Measurements from ENCODE around the gene ITSN1. TPM values are rescaled to one million over a fixed set of nuclear protein-coding genes. Genes with fewer than 3 reads are reported as not detected.
A peak's percentile ranks its signal among the peaks of the same experiment; 100 is the strongest.

ITSN1 gene
- total and polyA plus RNA-seq, 4 donors: 58.8 to 73.7 (median 63.4) TPM

GRCh38 chr21:33931799-33932390 lies 289.6 kb downstream of the ITSN1 start:
- H3K9me3 ChIP-seq (ENCODE audit: control insufficient read depth, insufficient read depth, low read length): no peaks in the 10 kb centered on the region
- DNase-seq (ENCODE audit: low read depth in 4 of 6, low spot score in 6 of 6): no peak
- no peak overlapping the region for H3K27ac ChIP-seq (ENCODE audit: low read depth, low read length)
- no peaks in the 10 kb centered on the region for H3K27me3 ChIP-seq (ENCODE audit: control insufficient read depth, insufficient read depth, low read length)
- peak overlapping the region; percentile 18 for H3K4me3 ChIP-seq (ENCODE audit: low read depth, low read length)
- peaks cover 4% of the 10 kb centered on the region for H3K4me1 ChIP-seq (ENCODE audit: control insufficient read depth, insufficient read depth, low read length)
- 72% methylated on average over 5 of the region's 10 CpGs for WGBS (ENCODE audit: insufficient coverage)
- no peaks in the 10 kb centered on the region for H3K36me3 ChIP-seq (ENCODE audit: control insufficient read depth, insufficient read depth, low read length)

- no peaks in the 10 kb centered on the region for H3K9me3 ChIP-seq (ENCODE audit: control insufficient read depth, insufficient read depth, low read length)
- no peak overlapping the region for H3K4me3 ChIP-seq (ENCODE audit: low read depth, low read length)
- no peak overlapping the region for H3K27ac ChIP-seq (ENCODE audit: low read depth, low read length)
Observed at GRCh38 chr21:33932731-33933130, 290.4 kb downstream of the ITSN1 start.

GRCh38 chr21:33936301-33937038 lies 294.2 kb downstream of the ITSN1 start:
- no peaks in the 10 kb centered on the region for H3K27me3 ChIP-seq (ENCODE audit: control insufficient read depth, insufficient read depth, low read length)
- 85% methylated on average over 3 of the region's 4 CpGs for WGBS (ENCODE audit: insufficient coverage)
- H3K4me3 ChIP-seq (ENCODE audit: low read depth, low read length): no peak overlapping the region
- H3K9me3 ChIP-seq (ENCODE audit: control insufficient read depth, insufficient read depth, low read length): no peaks in the 10 kb centered on the region
- DNase-seq (ENCODE audit: low read depth in 4 of 6, low spot score in 6 of 6): no peak
- no peak overlapping the region for H3K27ac ChIP-seq (ENCODE audit: low read depth, low read length)
- H3K4me1 ChIP-seq (ENCODE audit: control insufficient read depth, insufficient read depth, low read length): peaks cover 4% of the 10 kb centered on the region
- H3K36me3 ChIP-seq (ENCODE audit: control insufficient read depth, insufficient read depth, low read length): no peaks in the 10 kb centered on the region

More at GRCh38 chr21:33932731-33933130, 290.4 kb downstream of the ITSN1 start:
- no peak for DNase-seq (ENCODE audit: low read depth in 4 of 6, low spot score in 6 of 6)
- Histone ChIP-seq H3K27me3 (ENCODE audit: control insufficient read depth, insufficient read depth, low read length) (no peaks in the 10 kb centered on the region), H3K36me3 (ENCODE audit: control insufficient read depth, insufficient read depth, low read length) (no peaks in the 10 kb centered on the region), H3K4me1 (ENCODE audit: control insufficient read depth, insufficient read depth, low read length) (peaks cover 4% of the 10 kb centered on the region)
- 93% methylated on average over 3 of the region's 5 CpGs for WGBS (ENCODE audit: insufficient coverage)

- H3K4me3 ChIP-seq (ENCODE audit: low read depth, low read length): no peak overlapping the region
- H3K4me1 ChIP-seq (ENCODE audit: control insufficient read depth, insufficient read depth, low read length): peaks cover 1% of the 10 kb centered on the region
- H3K36me3 ChIP-seq (ENCODE audit: control insufficient read depth, insufficient read depth, low read length): no peaks in the 10 kb centered on the region
- 82% methylated on average over 4 of the region's 4 CpGs for WGBS (ENCODE audit: insufficient coverage)
- no peak overlapping the region for H3K27ac ChIP-seq (ENCODE audit: low read depth, low read length)
- H3K9me3 ChIP-seq (ENCODE audit: control insufficient read depth, insufficient read depth, low read length): no peaks in the 10 kb centered on the region
- H3K27me3 ChIP-seq (ENCODE audit: control insufficient read depth, insufficient read depth, low read length): no peaks in the 10 kb centered on the region
- no peak for DNase-seq (ENCODE audit: low read depth in 4 of 6, low spot score in 6 of 6)
Observed at GRCh38 chr21:33937146-33937545, 294.8 kb downstream of the ITSN1 start.

GRCh38 chr21:33937931-33938339 lies 295.6 kb downstream of the ITSN1 start:
- no peak for DNase-seq (ENCODE audit: low read depth in 4 of 6, low spot score in 6 of 6)
- Histone ChIP-seq H3K27ac (ENCODE audit: low read depth, low read length) (no peak overlapping the region), H3K9me3 (ENCODE audit: control insufficient read depth, insufficient read depth, low read length) (no peaks in the 10 kb centered on the region), H3K4me1 (ENCODE audit: control insufficient read depth, insufficient read depth, low read length) (no peaks in the 10 kb centered on the region), H3K4me3 (ENCODE audit: low read depth, low read length) (no peak overlapping the region), H3K36me3 (ENCODE audit: control insufficient read depth, insufficient read depth, low read length) (no peaks in the 10 kb centered on the region), H3K27me3 (ENCODE audit: control insufficient read depth, insufficient read depth, low read length) (no peaks in the 10 kb centered on the region)
- WGBS (ENCODE audit: insufficient coverage): 84% methylated on average over 10 of the region's 14 CpGs

- Histone ChIP-seq H3K4me3 (ENCODE audit: low read depth, low read length) (no peak overlapping the region), H3K27ac (ENCODE audit: low read depth, low read length) (no peak overlapping the region), H3K9me3 (ENCODE audit: control insufficient read depth, insufficient read depth, low read length) (no peaks in the 10 kb centered on the region), H3K4me1 (ENCODE audit: control insufficient read depth, insufficient read depth, low read length) (no peaks in the 10 kb centered on the region), H3K36me3 (ENCODE audit: control insufficient read depth, insufficient read depth, low read length) (no peaks in the 10 kb centered on the region), H3K27me3 (ENCODE audit: control insufficient read depth, insufficient read depth, low read length) (no peaks in the 10 kb centered on the region)
- no CpG with 5 or more reads among the region's 3 CpGs for WGBS (ENCODE audit: insufficient coverage)
- no peak for DNase-seq (ENCODE audit: low read depth in 4 of 6, low spot score in 6 of 6)
Observed at GRCh38 chr21:33938381-33938780, 296.1 kb downstream of the ITSN1 start.

GRCh38 chr21:33939226-33939625 lies 296.9 kb downstream of the ITSN1 start:
- Histone ChIP-seq H3K36me3 (ENCODE audit: control insufficient read depth, insufficient read depth, low read length) (no peaks in the 10 kb centered on the region), H3K9me3 (ENCODE audit: control insufficient read depth, insufficient read depth, low read length) (no peaks in the 10 kb centered on the region), H3K4me3 (ENCODE audit: low read depth, low read length) (no peak overlapping the region), H3K27ac (ENCODE audit: low read depth, low read length) (no peak overlapping the region), H3K4me1 (ENCODE audit: control insufficient read depth, insufficient read depth, low read length) (no peaks in the 10 kb centered on the region), H3K27me3 (ENCODE audit: control insufficient read depth, insufficient read depth, low read length) (no peaks in the 10 kb centered on the region)
- WGBS (ENCODE audit: insufficient coverage): 89% methylated on average over 3 of the region's 3 CpGs
- DNase-seq (ENCODE audit: low read depth in 4 of 6, low spot score in 6 of 6): peak in 1 of 6 donors; percentile 62

- DNase-seq (ENCODE audit: low read depth in 4 of 6, low spot score in 6 of 6): no peak
- Histone ChIP-seq H3K9me3 (ENCODE audit: control insufficient read depth, insufficient read depth, low read length) (no peaks in the 10 kb centered on the region), H3K4me3 (ENCODE audit: low read depth, low read length) (no peak overlapping the region), H3K36me3 (ENCODE audit: control insufficient read depth, insufficient read depth, low read length) (no peaks in the 10 kb centered on the region), H3K4me1 (ENCODE audit: control insufficient read depth, insufficient read depth, low read length) (no peaks in the 10 kb centered on the region), H3K27ac (ENCODE audit: low read depth, low read length) (no peak overlapping the region), H3K27me3 (ENCODE audit: control insufficient read depth, insufficient read depth, low read length) (no peaks in the 10 kb centered on the region)
- 87% methylated on average over 10 of the region's 15 CpGs for WGBS (ENCODE audit: insufficient coverage)
Observed at GRCh38 chr21:33940164-33940880, 298.0 kb downstream of the ITSN1 start.

- Histone ChIP-seq H3K4me3 (ENCODE audit: low read depth, low read length) (no peak overlapping the region), H3K27ac (ENCODE audit: low read depth, low read length) (no peak overlapping the region), H3K4me1 (ENCODE audit: control insufficient read depth, insufficient read depth, low read length) (no peaks in the 10 kb centered on the region), H3K9me3 (ENCODE audit: control insufficient read depth, insufficient read depth, low read length) (no peaks in the 10 kb centered on the region), H3K36me3 (ENCODE audit: control insufficient read depth, insufficient read depth, low read length) (no peaks in the 10 kb centered on the region), H3K27me3 (ENCODE audit: control insufficient read depth, insufficient read depth, low read length) (no peaks in the 10 kb centered on the region)
- 67% methylated on average over 4 of the region's 5 CpGs for WGBS (ENCODE audit: insufficient coverage)
- DNase-seq (ENCODE audit: low read depth in 4 of 6, low spot score in 6 of 6): no peak
Observed at GRCh38 chr21:33940881-33941245, 298.6 kb downstream of the ITSN1 start.

Measured in spinal cord (tissue), 10 donors.